ENCODE data around the gene DAD1. TPM values are rescaled to one million over a fixed set of nuclear protein-coding genes. Genes with fewer than 3 reads are reported as not detected.

The DAD1 gene
- total RNA-seq, 1 donor from 2014 or later: 145 TPM

- TF ChIP-seq POLR2A (IDR thresholded peaks at IDR 0.05) (no peak), CTCF (IDR thresholded peaks at IDR 0.05) (no peak)
- Histone ChIP-seq H3K36me3 (peaks cover 0 to 26% of the 10 kb centered on the region in 2 donors), H3K4me1 (peaks cover 15% of the 10 kb centered on the region), H3K27ac (no peak overlapping the region), H3K9me3 (no peaks in the 10 kb centered on the region), H3K4me3 (no peak overlapping the region), H3K27me3 (no peaks in the 10 kb centered on the region)
- no peak for DNase-seq (ENCODE audit: extremely low spot score in 2 of 2)
- intact Hi-C loops (cut with DNase I): no loop called here
These were observed 25.3 kb upstream of the DAD1 start for GRCh38 chr14:22614240-22614799.

- no peak for TF ChIP-seq POLR2AphosphoS5 (IDR thresholded peaks at IDR 0.05; ENCODE audit: insufficient read depth in 1 of 2, low read depth in 1 of 2)
- no peak for TF ChIP-seq CTCF (IDR thresholded peaks at IDR 0.05)
- no peaks in the 10 kb centered on the region for H3K27me3 ChIP-seq
- H3K4me3 ChIP-seq: no peak overlapping the region
- H3K27ac ChIP-seq: no peak overlapping the region
- H3K36me3 ChIP-seq: peaks cover 0 to 32% of the 10 kb centered on the region in 2 donors
- no peak for DNase-seq (ENCODE audit: extremely low spot score in 2 of 2)
- no peaks in the 10 kb centered on the region for H3K9me3 ChIP-seq
- intact Hi-C loops (cut with DNase I): no loop called here
- peaks cover 15% of the 10 kb centered on the region for H3K4me1 ChIP-seq
These were observed 24.8 kb upstream of the DAD1 start for GRCh38 chr14:22613736-22614239.

GRCh38 chr14:22613106-22613695, 24.2 kb upstream of the DAD1 start:
- intact Hi-C loops (cut with DNase I): no loop called here
- no peak overlapping the region for H3K27ac ChIP-seq
- DNase-seq (ENCODE audit: extremely low spot score in 2 of 2): no peak
- peaks cover 0 to 37% of the 10 kb centered on the region in 2 donors for H3K36me3 ChIP-seq
- H3K27me3 ChIP-seq: no peaks in the 10 kb centered on the region
- TF ChIP-seq CTCF (IDR thresholded peaks at IDR 0.05) (no peak), POLR2A (IDR thresholded peaks at IDR 0.05) (no peak), POLR2AphosphoS5 (IDR thresholded peaks at IDR 0.05; ENCODE audit: insufficient read depth in 1 of 2, low read depth in 1 of 2) (no peak)
- peaks cover 15% of the 10 kb centered on the region for H3K4me1 ChIP-seq
- no peak overlapping the region for H3K4me3 ChIP-seq
- H3K9me3 ChIP-seq: no peaks in the 10 kb centered on the region

GRCh38 chr14:22610931-22611330, 21.9 kb upstream of the DAD1 start:
- Histone ChIP-seq H3K4me3 (no peak overlapping the region), H3K4me1 (peaks cover 15% of the 10 kb centered on the region), H3K27me3 (no peaks in the 10 kb centered on the region), H3K27ac (no peak overlapping the region), H3K36me3 (peaks cover 0 to 60% of the 10 kb centered on the region in 2 donors), H3K9me3 (no peaks in the 10 kb centered on the region)
- no peak for DNase-seq (ENCODE audit: extremely low spot score in 2 of 2)
- intact Hi-C loops (cut with DNase I): no loop called here
- no peak for TF ChIP-seq POLR2A (IDR thresholded peaks at IDR 0.05)
- no peak for TF ChIP-seq POLR2AphosphoS5 (IDR thresholded peaks at IDR 0.05; ENCODE audit: insufficient read depth in 1 of 2, low read depth in 1 of 2)
- TF ChIP-seq CTCF (IDR thresholded peaks at IDR 0.05): no peak

GRCh38 chr14:22607291-22607690, 18.3 kb upstream of the DAD1 start:
- Histone ChIP-seq H3K4me3 (no peak overlapping the region), H3K27ac (no peak overlapping the region), H3K4me1 (no peaks in the 10 kb centered on the region), H3K27me3 (no peaks in the 10 kb centered on the region), H3K36me3 (peaks cover 4 to 96% of the 10 kb centered on the region in 2 donors), H3K9me3 (no peaks in the 10 kb centered on the region)
- intact Hi-C loops (cut with DNase I): no loop called here
- no peak for TF ChIP-seq POLR2A (IDR thresholded peaks at IDR 0.05)
- no peak for TF ChIP-seq CTCF (IDR thresholded peaks at IDR 0.05)
- TF ChIP-seq POLR2AphosphoS5 (IDR thresholded peaks at IDR 0.05; ENCODE audit: insufficient read depth in 1 of 2, low read depth in 1 of 2): no peak
- DNase-seq (ENCODE audit: extremely low spot score in 2 of 2): no peak
